Measurements from ENCODE around the gene TJAP1. TPM values are rescaled to one million over a fixed set of nuclear protein-coding genes. Genes with fewer than 3 reads are reported as not detected.

Gene TJAP1
- total RNA-seq, 1 donor from 2014 or later = 52.1 TPM

DNA sequence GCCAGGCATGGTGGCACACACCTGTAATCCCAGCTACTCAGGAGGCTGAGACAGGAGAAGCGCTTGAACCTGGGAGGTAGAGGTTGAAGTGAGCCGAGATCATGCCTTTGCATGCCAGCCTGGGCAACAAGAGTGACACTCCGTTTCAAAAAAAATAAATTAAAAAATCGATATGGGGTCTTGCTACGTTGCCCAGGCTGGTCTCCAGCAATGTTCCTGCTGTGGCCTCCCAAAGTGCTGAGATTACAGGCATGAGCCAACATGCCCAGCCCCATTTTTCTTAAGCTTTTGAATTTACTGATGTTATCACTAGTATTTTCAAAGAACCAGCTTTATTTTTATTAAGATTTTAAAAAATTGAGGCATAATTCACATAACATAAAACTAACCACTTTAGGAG lies 63.1 kb downstream of the TJAP1 start:
- H3K27ac Mint-ChIP-seq (ENCODE audit: unreplicated experiment) = no peak overlapping the region
- no peak for DNase-seq (ENCODE audit: low read depth, low spot score)
- no peak overlapping the region for H3K4me3 Mint-ChIP-seq
- no peaks in the 10 kb centered on the region for H3K9me3 Mint-ChIP-seq
- TF ChIP-seq CTCF (conservative IDR thresholded peaks at IDR 0.05) = no peak
- peaks cover 19% of the 10 kb centered on the region for H3K36me3 Mint-ChIP-seq (ENCODE audit: low read depth)
- no peaks in the 10 kb centered on the region for H3K4me1 Mint-ChIP-seq
- H3K27me3 Mint-ChIP-seq (ENCODE audit: low read depth) = no peaks in the 10 kb centered on the region

DNA sequence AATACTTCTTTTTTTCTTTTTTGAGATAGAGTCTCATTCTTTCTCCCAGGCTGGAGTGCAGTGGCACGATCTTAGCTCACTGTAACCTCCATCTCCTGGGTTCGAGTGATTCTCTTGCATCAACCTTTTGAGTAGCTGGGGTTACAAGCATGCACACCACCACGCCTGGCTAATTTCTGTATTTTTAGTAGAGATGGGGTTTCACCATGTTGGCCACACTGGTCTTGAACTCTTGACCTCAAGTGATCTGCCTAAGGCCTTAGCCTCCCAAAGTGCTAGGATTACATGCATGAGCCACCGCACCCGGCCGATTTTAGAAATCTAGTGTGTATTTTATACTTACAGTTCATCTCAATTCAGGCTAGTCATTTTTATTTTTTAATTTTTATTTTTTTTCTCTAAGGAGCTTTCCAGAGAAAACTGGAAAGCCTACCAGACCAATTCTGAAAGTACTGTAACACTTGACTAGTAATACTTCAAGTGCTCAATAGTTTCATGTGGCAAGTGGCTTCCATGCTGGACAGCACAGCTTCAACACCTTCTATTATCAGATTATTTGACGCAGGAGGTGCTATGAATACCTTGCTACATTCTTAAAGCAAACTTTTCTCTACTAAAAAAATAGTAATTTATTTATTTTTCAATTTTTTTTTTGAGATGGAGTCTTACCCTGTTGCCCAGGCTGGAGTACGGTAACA lies 64.6 kb downstream of the TJAP1 start:
- peaks cover 20% of the 10 kb centered on the region for H3K36me3 Mint-ChIP-seq (ENCODE audit: low read depth)
- DNase-seq (ENCODE audit: low read depth, low spot score) = no peak

GRCh38 chr6:43544461-43544860 lies 67.1 kb downstream of the TJAP1 start:
- no peak for TF ChIP-seq CTCF (conservative IDR thresholded peaks at IDR 0.05)
- Mint-ChIP-seq H3K9me3 (no peaks in the 10 kb centered on the region), H3K27me3 (ENCODE audit: low read depth) (no peaks in the 10 kb centered on the region), H3K27ac (ENCODE audit: unreplicated experiment) (no peak overlapping the region), H3K4me3 (no peak overlapping the region), H3K36me3 (ENCODE audit: low read depth) (peaks cover 16% of the 10 kb centered on the region), H3K4me1 (no peaks in the 10 kb centered on the region)
- DNase-seq (ENCODE audit: low read depth, low spot score) = no peak

More for the DNA sequence above, 64.6 kb downstream of the TJAP1 start:
- Mint-ChIP-seq H3K9me3 (no peaks in the 10 kb centered on the region), H3K4me1 (no peaks in the 10 kb centered on the region), H3K27ac (ENCODE audit: unreplicated experiment) (no peak overlapping the region), H3K4me3 (no peak overlapping the region), H3K27me3 (ENCODE audit: low read depth) (no peaks in the 10 kb centered on the region)
- no peak for TF ChIP-seq CTCF (conservative IDR thresholded peaks at IDR 0.05)

GRCh38 chr6:43547222-43547621 lies 69.9 kb downstream of the TJAP1 start:
- no peak overlapping the region for H3K27ac Mint-ChIP-seq (ENCODE audit: unreplicated experiment)
- H3K4me3 Mint-ChIP-seq = no peak overlapping the region
- no peaks in the 10 kb centered on the region for H3K9me3 Mint-ChIP-seq
- no peak for DNase-seq (ENCODE audit: low read depth, low spot score)
- no peaks in the 10 kb centered on the region for H3K4me1 Mint-ChIP-seq
- no peaks in the 10 kb centered on the region for H3K27me3 Mint-ChIP-seq (ENCODE audit: low read depth)
- TF ChIP-seq CTCF (conservative IDR thresholded peaks at IDR 0.05) = no peak
- peaks cover 11% of the 10 kb centered on the region for H3K36me3 Mint-ChIP-seq (ENCODE audit: low read depth)

Small RNA genes within 50 kb of the gene (microRNA-seq; reads per million reads assigned to microRNA genes)
- 1.8 reads per million for gene MIR6780B

Other genes starting within 250 kb of the TJAP1 start
- gene DNPH1, start 248.1 kb upstream of the TJAP1 start, total RNA-seq = 50.3 and 55.1 TPM in 2 replicates
- 5.1 and 5.4 TPM in 2 replicates for gene TTBK1, start 234.1 kb upstream of the TJAP1 start, total RNA-seq
- gene SLC22A7, start 179.3 kb upstream of the TJAP1 start, total RNA-seq = 0.37 TPM in 1 of 2 replicates, not detected in the other
- 2.0 and 2.6 TPM in 2 replicates for gene CRIP3, start 168.7 kb upstream of the TJAP1 start, total RNA-seq
- gene ZNF318, start 107.9 kb upstream of the TJAP1 start, total RNA-seq = 26.2 and 26.6 TPM in 2 replicates
- gene ABCC10, start 50.0 kb upstream of the TJAP1 start, total RNA-seq = 34.1 and 35.2 TPM in 2 replicates
- gene DLK2, start 22.0 kb upstream of the TJAP1 start, total RNA-seq = 1.5 and 1.6 TPM in 2 replicates
- gene LRRC73, start 32.8 kb downstream of the TJAP1 start, total RNA-seq = 2.1 and 2.7 TPM in 2 replicates
- 85.7 and 93.0 TPM in 2 replicates for gene YIPF3, start 39.4 kb downstream of the TJAP1 start, total RNA-seq
- gene POLR1C, start 39.5 kb downstream of the TJAP1 start, total RNA-seq = 45.8 and 60.8 TPM in 2 replicates
- gene XPO5, start 98.5 kb downstream of the TJAP1 start, total RNA-seq = 99.6 and 105 TPM in 2 replicates
- gene POLH, start 98.6 kb downstream of the TJAP1 start, total RNA-seq = 19.1 and 22.2 TPM in 2 replicates
- 70.0 and 70.6 TPM in 2 replicates for gene GTPBP2, start 151.7 kb downstream of the TJAP1 start, total RNA-seq
- gene MAD2L1BP, start 158.3 kb downstream of the TJAP1 start, total RNA-seq = 43.2 and 43.5 TPM in 2 replicates
- gene RSPH9, start 167.5 kb downstream of the TJAP1 start, total RNA-seq = 0.57 and 0.63 TPM in 2 replicates
- 49.5 and 50.6 TPM in 2 replicates for gene MRPS18A, start 210.2 kb downstream of the TJAP1 start, total RNA-seq

All from neural crest cell (in vitro differentiated cells).